ENCODE data around the gene RTL1. TPM values are rescaled to one million over a fixed set of nuclear protein-coding genes. Genes with fewer than 3 reads are reported as not detected.

The RTL1 gene
- polyA plus RNA-seq, 1 experiment, result not detected

DNA sequence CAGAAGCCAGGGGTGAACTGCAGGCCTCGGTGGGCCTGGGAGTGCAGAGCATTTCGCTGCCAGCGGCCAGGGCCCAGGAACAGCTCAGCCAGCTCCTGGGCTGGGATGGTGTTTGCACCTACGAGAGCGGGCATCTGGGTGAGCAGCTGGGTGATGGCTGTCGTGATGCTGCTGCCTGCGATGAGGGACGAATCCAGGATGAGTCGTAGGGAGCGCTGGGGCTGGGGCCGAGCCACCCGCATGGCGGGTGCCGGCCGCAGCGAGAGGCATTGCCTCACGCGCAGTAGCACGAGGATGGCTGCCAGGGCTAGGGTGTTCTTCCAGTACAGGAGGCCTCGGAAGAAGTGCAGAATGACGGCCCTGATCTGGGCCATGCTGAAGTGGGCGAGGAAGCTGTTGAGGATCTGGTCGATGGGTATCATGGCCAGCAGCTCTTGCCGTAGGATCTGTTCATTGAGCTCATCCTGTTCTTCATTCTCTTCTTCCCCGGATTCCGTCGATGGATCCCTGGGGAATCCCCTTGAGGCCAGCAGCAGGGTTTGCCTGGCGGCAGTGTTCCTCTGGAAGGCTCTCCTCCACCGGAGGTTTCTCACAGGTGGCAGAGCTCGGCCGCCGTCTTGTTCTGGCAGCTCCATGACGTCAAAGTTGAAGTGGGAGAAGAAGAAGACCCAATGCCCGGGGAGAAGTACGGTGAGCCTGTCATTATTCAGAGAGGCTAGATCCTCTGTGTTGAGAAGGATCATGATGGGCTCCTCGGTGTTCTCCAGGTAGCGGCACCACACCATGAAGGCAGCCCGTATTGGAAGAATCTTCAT, 22.1 kb downstream of the RTL1 start:
- peaks cover 44% of the 10 kb centered on the region for H3K9me3 ChIP-seq (ENCODE audit: control insufficient read depth, insufficient read depth, low read length)
- H3K4me3 ChIP-seq (ENCODE audit: low read depth, low read length), result no peak overlapping the region
- DNase-seq (ENCODE audit: low read depth, low spot score), result no peak
- ChIA-PET POLR2A (no interaction called here), CTCF (no interaction called here)
- H3K27ac ChIP-seq (ENCODE audit: low read depth, low read length), result no peak overlapping the region
- peaks cover 2% of the 10 kb centered on the region for H3K27me3 ChIP-seq (ENCODE audit: control insufficient read depth, insufficient read depth, low read length)
- TF ChIP-seq, protein P1, sequence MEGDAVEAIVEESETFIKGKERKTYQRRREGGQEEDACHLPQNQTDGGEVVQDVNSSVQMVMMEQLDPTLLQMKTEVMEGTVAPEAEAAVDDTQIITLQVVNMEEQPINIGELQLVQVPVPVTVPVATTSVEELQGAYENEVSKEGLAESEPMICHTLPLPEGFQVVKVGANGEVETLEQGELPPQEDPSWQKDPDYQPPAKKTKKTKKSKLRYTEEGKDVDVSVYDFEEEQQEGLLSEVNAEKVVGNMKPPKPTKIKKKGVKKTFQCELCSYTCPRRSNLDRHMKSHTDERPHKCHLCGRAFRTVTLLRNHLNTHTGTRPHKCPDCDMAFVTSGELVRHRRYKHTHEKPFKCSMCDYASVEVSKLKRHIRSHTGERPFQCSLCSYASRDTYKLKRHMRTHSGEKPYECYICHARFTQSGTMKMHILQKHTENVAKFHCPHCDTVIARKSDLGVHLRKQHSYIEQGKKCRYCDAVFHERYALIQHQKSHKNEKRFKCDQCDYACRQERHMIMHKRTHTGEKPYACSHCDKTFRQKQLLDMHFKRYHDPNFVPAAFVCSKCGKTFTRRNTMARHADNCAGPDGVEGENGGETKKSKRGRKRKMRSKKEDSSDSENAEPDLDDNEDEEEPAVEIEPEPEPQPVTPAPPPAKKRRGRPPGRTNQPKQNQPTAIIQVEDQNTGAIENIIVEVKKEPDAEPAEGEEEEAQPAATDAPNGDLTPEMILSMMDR (IDR thresholded peaks at IDR 0.05; ENCODE audit: low read depth, low read length), result no peak

GRCh38 chr14:100880271-100881101, 23.0 kb downstream of the RTL1 start:
- Histone ChIP-seq H3K27ac (ENCODE audit: low read depth, low read length) (no peak overlapping the region), H3K27me3 (ENCODE audit: control insufficient read depth, insufficient read depth, low read length) (peaks cover 2% of the 10 kb centered on the region), H3K4me3 (ENCODE audit: low read depth, low read length) (no peak overlapping the region), H3K9me3 (ENCODE audit: control insufficient read depth, insufficient read depth, low read length) (peaks cover 44% of the 10 kb centered on the region)
- CTCF ChIA-PET, result no interaction called here
- POLR2A ChIA-PET, result no interaction called here
- DNase-seq (ENCODE audit: low read depth, low spot score), result no peak
- TF ChIP-seq, protein P1 (IDR thresholded peaks at IDR 0.05; ENCODE audit: low read depth, low read length), result no peak

DNA sequence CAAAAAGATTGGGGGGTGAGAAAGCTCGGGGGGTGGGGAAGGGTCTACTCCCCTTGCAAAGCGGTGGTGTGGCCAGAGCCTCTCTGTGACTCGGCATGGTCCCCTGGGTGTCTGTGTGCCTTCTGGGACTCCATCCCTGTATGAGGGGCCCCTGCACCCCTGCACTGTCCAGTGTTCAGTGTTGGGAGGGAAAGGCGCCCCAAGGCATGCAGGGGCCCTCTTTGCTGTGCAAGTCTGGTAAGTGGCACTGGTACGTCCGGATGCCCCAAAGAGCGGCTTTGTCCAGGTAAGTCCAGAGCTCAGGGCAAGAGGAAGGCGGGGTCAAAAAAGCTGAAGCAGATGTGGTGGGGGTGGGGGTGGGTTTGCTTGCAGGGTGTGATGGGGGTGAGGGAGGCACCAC, 23.7 kb downstream of the RTL1 start:
- H3K27ac ChIP-seq (ENCODE audit: low read depth, low read length), result no peak overlapping the region
- ChIA-PET POLR2A (no interaction called here), CTCF (interaction anchor here (0.5 kb wide), 1 partner anchor 462 kb away, joined by 3 read pairs; no protein-coding TSS in a partner anchor)
- TF ChIP-seq, protein P1 (IDR thresholded peaks at IDR 0.05; ENCODE audit: low read depth, low read length), result no peak
- no peak overlapping the region for H3K4me3 ChIP-seq (ENCODE audit: low read depth, low read length)
- no peaks in the 10 kb centered on the region for H3K27me3 ChIP-seq (ENCODE audit: control insufficient read depth, insufficient read depth, low read length)
- no peak for DNase-seq (ENCODE audit: low read depth, low spot score)
- peaks cover 44% of the 10 kb centered on the region for H3K9me3 ChIP-seq (ENCODE audit: control insufficient read depth, insufficient read depth, low read length)

GRCh38 chr14:100879194-100879593, 24.3 kb downstream of the RTL1 start:
- ChIA-PET POLR2A (no interaction called here), CTCF (no interaction called here)
- H3K27me3 ChIP-seq (ENCODE audit: control insufficient read depth, insufficient read depth, low read length), result no peaks in the 10 kb centered on the region
- TF ChIP-seq, protein P1 (IDR thresholded peaks at IDR 0.05; ENCODE audit: low read depth, low read length), result no peak
- H3K27ac ChIP-seq (ENCODE audit: low read depth, low read length), result no peak overlapping the region
- H3K4me3 ChIP-seq (ENCODE audit: low read depth, low read length), result no peak overlapping the region
- DNase-seq (ENCODE audit: low read depth, low spot score), result no peak
- peaks cover 46% of the 10 kb centered on the region for H3K9me3 ChIP-seq (ENCODE audit: control insufficient read depth, insufficient read depth, low read length)

Data from AG04450 (cell line).